Smooth muscle cell (in vitro differentiated cells): ENCODE data around the gene DRC7. TPM values are rescaled to one million over a fixed set of nuclear protein-coding genes. Genes with fewer than 3 reads are reported as not detected.

Experiments used
- DNase-seq: peaks from one replicate; lab custom pipeline; 2025; ENCODE audit not compliant: unreplicated experiment; lab: John Stamatoyannopoulos, UW
- H2AFZ ChIP-seq: fragments of 200-600 bp; sonication (generic); 2 replicates; pipeline ENCODE4 v1.6.0; 2016; ENCODE audit warnings: antibody characterized with exemption, low read depth, mild to moderate bottlenecking
- H3F3A ChIP-seq: fragments of 200-600 bp; sonication (generic); 2 replicates; pipeline ENCODE4 v1.6.0; 2017; ENCODE audit warnings: antibody characterized with exemption, low read depth
- H3K27ac ChIP-seq: fragments of 200-600 bp; sonication (generic); 2 replicates; pipeline ENCODE4 v1.5.1; 2016; ENCODE audit warnings: low read depth, mild to moderate bottlenecking
- H3K27me3 ChIP-seq: fragments of 200-600 bp; sonication (generic); 2 replicates; pipeline ENCODE4 v1.6.1; 2016; ENCODE audit warnings: low read depth, mild to moderate bottlenecking
- H3K36me3 ChIP-seq: fragments of 200-600 bp; sonication (generic); 2 replicates; pipeline ENCODE4 v1.5.1; 2016; ENCODE audit warnings: low read depth
- H3K4me1 ChIP-seq: fragments of 200-600 bp; sonication (generic); 2 replicates; pipeline ENCODE4 v1.5.1; 2016; ENCODE audit warnings: low read depth
- H3K4me2 ChIP-seq: fragments of 200-600 bp; sonication (generic); 2 replicates; pipeline ENCODE4 v1.6.0; 2016; ENCODE audit warnings: mild to moderate bottlenecking
- H3K4me3 ChIP-seq: fragments of 200-600 bp; sonication (generic); 2 replicates; pipeline ENCODE4 v1.5.1; 2016; ENCODE audit warnings: mild to moderate bottlenecking
- H3K79me2 ChIP-seq: fragments of 200-600 bp; sonication (generic); 2 replicates; pipeline ENCODE4 v1.6.0; 2016; ENCODE audit warnings: low read depth, mild to moderate bottlenecking
- H3K9ac ChIP-seq: fragments of 200-600 bp; sonication (generic); 2 replicates; pipeline ENCODE4 v1.6.0; 2016; ENCODE audit warnings: low read depth
- H3K9me3 ChIP-seq: fragments of 200-600 bp; sonication (generic); replicated peaks from 2 replicates; pipeline ENCODE4 v1.5.1; 2016; ENCODE audit warnings: low read depth
- H4K20me1 ChIP-seq: fragments of 200-600 bp; sonication (generic); 2 replicates; pipeline ENCODE4 v1.6.0; 2016; ENCODE audit warnings: low read depth
- CTCF ChIP-seq: fragments of 200-600 bp; sonication (generic); IDR thresholded peaks from 2 replicates; pipeline ENCODE4 v1.5.1; 2017; ENCODE audit warnings: borderline replicate concordance, mild to moderate bottlenecking, antibody characterized with exemption; ENCODE audit not compliant: insufficient read depth, poor library complexity, severe bottlenecking
- WGBS: methylation state at CpG from one replicate; pipeline ENCODE4 v1.1.7; 2016; ENCODE audit warnings: low lambda C conversion rate; 5-methylcytosine and 5-hydroxymethylcytosine counted together
- polyA plus RNA-seq: library from polyadenylated mRNA; unstranded; fragments of >200 nt; fragmentation: Nextera tagmentation; extraction: Ambion mirVana; gene quantifications from 2 replicates; pipeline ENCODE4 v1.2.1, GENCODE V29; 2016
- total RNA-seq: library from RNA; depleted of rRNA; stranded (reverse); fragments of >200 nt; gene quantifications from 2 replicates; pipeline ENCODE4 v1.2.3, GENCODE V29; 2014

DRC7 gene
- total and polyA plus RNA-seq, 2 experiments from 2014 or later = 0.94 TPM; not detected in 1

GRCh38 chr16:57762365-57763040 lies 67.9 kb downstream of the DRC7 start:
- no peaks in the 10 kb centered on the region for H3K4me1 ChIP-seq
- 84% methylated on average over 15 of the region's 15 CpGs for WGBS
- H3K36me3 ChIP-seq = no peaks in the 10 kb centered on the region
- TF ChIP-seq CTCF = no peak
- H3K9ac ChIP-seq = no peak overlapping the region
- H3K4me3 ChIP-seq = no peak overlapping the region
- H3K9me3 ChIP-seq = no peaks in the 10 kb centered on the region
- DNase-seq = no peak
- no peak overlapping the region for H3K4me2 ChIP-seq
- H3F3A ChIP-seq = no peaks in the 10 kb centered on the region
- no peak overlapping the region for H2AFZ ChIP-seq
- H3K27ac ChIP-seq = no peak overlapping the region
- H3K79me2 ChIP-seq = no peaks in the 10 kb centered on the region
- no peaks in the 10 kb centered on the region for H3K27me3 ChIP-seq
- H4K20me1 ChIP-seq = peaks cover 10% of the 10 kb centered on the region

- TF ChIP-seq CTCF = no peak
- H3K79me2 ChIP-seq = no peaks in the 10 kb centered on the region
- no peak overlapping the region for H2AFZ ChIP-seq
- WGBS = 93% methylated on average over 13 of the region's 14 CpGs
- H4K20me1 ChIP-seq = peaks cover 10% of the 10 kb centered on the region
- H3K27me3 ChIP-seq = no peaks in the 10 kb centered on the region
- H3K36me3 ChIP-seq = no peaks in the 10 kb centered on the region
- H3F3A ChIP-seq = no peaks in the 10 kb centered on the region
- no peaks in the 10 kb centered on the region for H3K4me1 ChIP-seq
- no peak overlapping the region for H3K4me2 ChIP-seq
- H3K4me3 ChIP-seq = no peak overlapping the region
- no peak overlapping the region for H3K9ac ChIP-seq
- DNase-seq = no peak
- H3K27ac ChIP-seq = no peak overlapping the region
- no peaks in the 10 kb centered on the region for H3K9me3 ChIP-seq
Observed at GRCh38 chr16:57763285-57764005, 68.8 kb downstream of the DRC7 start.

GRCh38 chr16:57764006-57764340 lies 69.4 kb downstream of the DRC7 start:
- no peaks in the 10 kb centered on the region for H3F3A ChIP-seq
- no peak for DNase-seq
- H3K4me1 ChIP-seq = no peaks in the 10 kb centered on the region
- no peak overlapping the region for H3K27ac ChIP-seq
- H3K36me3 ChIP-seq = no peaks in the 10 kb centered on the region
- H3K27me3 ChIP-seq = no peaks in the 10 kb centered on the region
- peaks cover 10% of the 10 kb centered on the region for H4K20me1 ChIP-seq
- H2AFZ ChIP-seq = no peak overlapping the region
- no peaks in the 10 kb centered on the region for H3K79me2 ChIP-seq
- no peak overlapping the region for H3K4me2 ChIP-seq
- H3K9me3 ChIP-seq = no peaks in the 10 kb centered on the region
- H3K9ac ChIP-seq = no peak overlapping the region
- H3K4me3 ChIP-seq = no peak overlapping the region
- 94% methylated on average over 9 of the region's 9 CpGs for WGBS
- TF ChIP-seq CTCF = no peak
